ENCODE results near the gene GPR143.

- TF ChIP-seq JUND (IDR thresholded peaks at IDR 0.05) (no peak), RAD21 (IDR thresholded peaks at IDR 0.05) (no peak), CTCF (IDR thresholded peaks at IDR 0.05; ENCODE audit: low read depth, low read length, missing input control) (no peak), MAX (IDR thresholded peaks at IDR 0.05) (no peak), SP1 (IDR thresholded peaks at IDR 0.05) (no peak), GABPA (IDR thresholded peaks at IDR 0.05 in 1 of 2, conservative IDR thresholded peaks at IDR 0.05 in 1 of 2) (no peak), RXRA (IDR thresholded peaks at IDR 0.05) (no peak), YY1 (IDR thresholded peaks at IDR 0.05) (no peak), TAF1 (conservative IDR thresholded peaks at IDR 0.05) (no peak), NR2F2 (IDR thresholded peaks at IDR 0.05) (no peak)
Measured at GRCh38 chrX:9772943-9773342, 7.3 kb upstream of the GPR143 start.
